Large intestine (tissue), 3 donors: ENCODE results near the gene HSPA1L. TPM values are rescaled to one million over a fixed set of nuclear protein-coding genes. Genes with fewer than 3 reads are reported as not detected.

ENCODE experiments used
- DNase-seq, 2 donors: peaks; one replicate each; pipeline versions ENCODE4 v3.0.0 to v3.0.0-alpha.2; 2013
- H3K27ac ChIP-seq: one replicate; pipeline ENCODE4 v1.5.1; 2013; ENCODE audit warnings: low read length
- H3K27me3 ChIP-seq: 2 replicates; pipeline ENCODE4 v1.6.1; 2013; ENCODE audit warnings: low read length; ENCODE audit not compliant: control insufficient read depth, insufficient read depth
- H3K36me3 ChIP-seq: 2 replicates; pipeline ENCODE4 v1.6.1; 2013; ENCODE audit warnings: low read length; ENCODE audit not compliant: control insufficient read depth, insufficient read depth
- H3K4me1 ChIP-seq: one replicate; pipeline ENCODE4 v1.6.1; 2013; ENCODE audit warnings: low read length; ENCODE audit not compliant: control insufficient read depth, insufficient read depth
- H3K4me3 ChIP-seq: one replicate; pipeline ENCODE4 v1.5.1; 2013; ENCODE audit warnings: low read length
- H3K9me3 ChIP-seq: one replicate; pipeline ENCODE4 v1.6.1; 2013; ENCODE audit warnings: mild to moderate bottlenecking, low read depth, low read length, moderate library complexity; ENCODE audit not compliant: control insufficient read depth
- WGBS: methylation state at CpG from one replicate; pipeline ENCODE4 v1.1.5; 2013; ENCODE audit warnings: low lambda C conversion rate; ENCODE audit not compliant: insufficient coverage; 5-methylcytosine and 5-hydroxymethylcytosine counted together
- polyA plus RNA-seq: library from polyadenylated mRNA; unstranded; fragments of 120-200 nt; gene quantifications from one replicate; pipeline ENCODE4 v1.2.1, GENCODE V29; 2013

Gene HSPA1L
- polyA plus RNA-seq, 1 donor: 2.8 TPM

DNA sequence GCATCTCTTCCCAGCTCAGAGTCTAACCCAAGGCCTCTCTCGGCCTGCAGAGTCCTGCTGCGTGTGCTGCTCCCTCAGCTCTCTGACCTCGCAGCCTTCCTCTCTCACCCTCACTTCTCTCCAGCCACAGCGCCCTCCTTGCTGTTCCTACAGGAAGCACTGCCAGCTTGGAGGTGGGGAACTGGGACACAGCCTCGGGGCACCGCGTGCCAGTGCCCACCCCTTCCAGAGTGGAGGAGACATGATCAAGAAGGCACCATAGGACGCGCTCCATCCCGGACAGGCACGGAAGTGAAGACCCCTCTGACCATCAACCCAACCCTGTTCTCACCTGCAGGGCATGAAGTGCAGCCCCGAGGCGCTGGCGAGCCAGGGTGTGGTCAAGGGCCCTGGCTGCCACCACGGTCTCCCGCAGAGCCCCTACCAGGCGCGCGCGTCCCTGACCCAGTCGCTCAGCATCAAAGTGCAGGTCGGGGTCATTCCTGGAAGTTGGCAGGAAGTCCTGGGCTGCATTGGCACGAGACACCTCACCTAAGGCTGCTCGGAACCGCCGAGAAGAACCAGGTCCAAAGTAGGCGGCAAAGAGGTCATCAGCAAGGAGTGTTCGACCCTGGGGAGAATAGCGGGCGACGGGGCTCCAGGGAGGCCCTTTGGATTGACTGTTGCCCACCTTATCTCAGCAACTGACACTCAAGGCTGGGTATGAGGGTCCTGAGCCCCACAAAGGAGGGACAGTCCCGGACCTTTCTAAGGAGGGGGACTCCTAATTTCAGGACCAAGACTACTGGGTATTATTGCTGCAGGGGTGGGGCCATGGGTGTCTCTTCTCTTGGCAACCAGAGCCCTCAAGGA lies 39.2 kb downstream of the HSPA1L start:
- no peak for DNase-seq
- WGBS: 100% methylated on average over 1 of the region's 32 CpGs
- H3K4me1 ChIP-seq: peaks cover 36% of the 10 kb centered on the region
- H3K27ac ChIP-seq: peak overlapping the region; percentile 95
- H3K27me3 ChIP-seq: no peaks in the 10 kb centered on the region
- peaks cover 25% of the 10 kb centered on the region for H3K36me3 ChIP-seq
- H3K4me3 ChIP-seq: peak overlapping the region; percentile 49
- H3K9me3 ChIP-seq: peaks cover 2% of the 10 kb centered on the region

DNA sequence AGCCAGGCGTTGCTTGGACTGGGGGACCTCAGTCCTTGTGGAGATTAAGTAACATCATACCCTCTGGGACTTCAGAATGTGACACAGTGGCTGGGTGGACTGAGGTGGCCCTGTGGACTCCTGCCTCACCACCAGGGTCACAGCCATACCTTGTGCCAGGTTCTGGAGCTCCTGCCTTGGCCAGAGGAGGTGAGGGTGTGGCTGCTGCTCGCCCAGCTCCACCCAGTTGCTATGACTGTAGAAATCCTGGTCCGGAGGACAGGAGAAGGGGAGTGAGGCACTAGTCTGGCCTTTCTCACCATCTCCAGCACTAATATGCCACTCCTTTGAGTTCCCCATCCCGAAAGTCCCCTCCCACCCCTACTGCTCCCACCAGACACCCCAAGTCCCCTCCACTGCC lies 39.9 kb downstream of the HSPA1L start:
- peaks cover 2% of the 10 kb centered on the region for H3K9me3 ChIP-seq
- peak overlapping the region; percentile 13 for H3K27ac ChIP-seq
- H3K36me3 ChIP-seq: peaks cover 18% of the 10 kb centered on the region
- peak; percentile 56 to 75 for DNase-seq
- H3K4me1 ChIP-seq: peaks cover 36% of the 10 kb centered on the region
- no CpG with 5 or more reads among the region's 4 CpGs for WGBS
- H3K4me3 ChIP-seq: no peak overlapping the region
- no peaks in the 10 kb centered on the region for H3K27me3 ChIP-seq

DNA sequence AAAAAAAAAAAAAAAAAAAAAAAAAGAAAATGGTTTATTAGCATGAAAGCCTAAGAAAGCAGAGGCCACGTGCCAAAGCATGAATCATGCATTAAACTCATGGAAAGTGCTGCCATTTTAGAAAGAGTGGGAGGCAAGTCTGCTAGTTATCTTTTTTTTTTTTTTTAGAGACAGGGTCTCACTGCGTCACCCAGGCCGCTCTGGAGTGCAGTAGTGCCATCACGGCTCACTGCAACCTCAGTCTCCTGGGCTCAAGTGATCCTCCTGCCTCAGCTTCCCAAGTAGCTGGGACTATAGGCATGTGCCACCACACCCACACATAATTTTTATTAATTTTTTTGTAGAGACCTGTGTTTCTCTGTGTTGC lies 43.1 kb downstream of the HSPA1L start:
- Histone ChIP-seq H3K4me3 (no peak overlapping the region), H3K27ac (no peak overlapping the region), H3K9me3 (peaks cover 2% of the 10 kb centered on the region), H3K27me3 (no peaks in the 10 kb centered on the region), H3K36me3 (no peaks in the 10 kb centered on the region), H3K4me1 (peaks cover 22% of the 10 kb centered on the region)
- WGBS: no CpG with 5 or more reads among the region's 4 CpGs
- DNase-seq: no peak

DNA sequence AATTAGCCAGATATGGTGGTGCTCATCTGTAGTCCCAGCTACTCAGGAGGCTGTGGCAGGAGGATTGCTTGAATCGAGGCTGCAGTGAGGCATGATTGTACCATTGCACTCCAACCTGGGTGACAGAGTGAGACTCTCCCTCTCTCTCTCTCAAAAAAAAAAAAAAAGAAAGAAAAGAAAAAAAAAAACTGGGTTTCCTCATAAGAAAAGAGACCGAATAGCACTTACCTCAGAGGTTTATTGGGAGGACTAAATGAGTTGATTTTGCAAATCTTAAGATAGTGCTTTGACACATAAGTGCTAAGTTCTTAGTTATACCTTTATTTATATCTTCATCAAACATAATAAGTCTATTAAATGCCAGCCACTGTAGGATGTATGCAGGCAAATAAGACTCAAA lies 44.2 kb downstream of the HSPA1L start:
- no CpG with 5 or more reads among the region's 2 CpGs for WGBS
- H3K27me3 ChIP-seq: no peaks in the 10 kb centered on the region
- no peak overlapping the region for H3K4me3 ChIP-seq
- H3K36me3 ChIP-seq: no peaks in the 10 kb centered on the region
- peaks cover 21% of the 10 kb centered on the region for H3K4me1 ChIP-seq
- no peak for DNase-seq
- peaks cover 1% of the 10 kb centered on the region for H3K9me3 ChIP-seq
- no peak overlapping the region for H3K27ac ChIP-seq

DNA sequence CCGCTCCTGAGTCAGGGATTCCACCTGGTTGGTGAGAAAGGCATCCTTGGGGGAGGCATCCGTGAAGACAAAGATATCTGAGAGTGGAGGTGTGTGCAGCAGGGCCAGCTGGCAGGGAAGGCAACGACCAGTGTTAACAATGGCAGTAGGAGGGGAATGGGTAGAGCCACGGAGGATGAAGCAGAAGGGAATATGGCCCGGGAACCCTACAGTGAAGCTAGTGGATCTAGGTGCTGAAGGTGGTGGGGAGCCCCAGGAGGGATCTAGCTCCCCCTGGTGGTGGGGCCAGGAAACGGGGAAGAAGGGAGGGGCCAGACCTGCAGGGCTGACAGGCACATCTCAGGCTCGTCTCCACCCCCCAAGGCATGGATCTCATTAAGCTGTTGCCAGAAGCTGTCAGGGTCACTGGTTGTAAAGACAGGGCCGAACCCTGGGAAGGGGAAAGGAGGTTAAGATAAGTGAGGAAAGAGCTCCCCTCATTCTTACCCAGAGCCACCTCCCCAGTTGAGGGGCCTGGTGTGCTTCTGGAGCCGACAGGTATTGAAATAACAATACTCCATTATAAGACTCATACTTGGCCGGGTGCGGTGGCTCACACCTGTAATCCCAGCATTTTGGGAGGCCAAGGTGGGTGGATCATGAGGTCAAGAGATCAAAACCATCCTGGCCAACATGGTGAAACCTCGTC lies 45.3 kb downstream of the HSPA1L start:
- WGBS: 40% methylated on average over 1 of the region's 12 CpGs
- no peak overlapping the region for H3K27ac ChIP-seq
- DNase-seq: peak; percentile 79 to 81

DNA sequence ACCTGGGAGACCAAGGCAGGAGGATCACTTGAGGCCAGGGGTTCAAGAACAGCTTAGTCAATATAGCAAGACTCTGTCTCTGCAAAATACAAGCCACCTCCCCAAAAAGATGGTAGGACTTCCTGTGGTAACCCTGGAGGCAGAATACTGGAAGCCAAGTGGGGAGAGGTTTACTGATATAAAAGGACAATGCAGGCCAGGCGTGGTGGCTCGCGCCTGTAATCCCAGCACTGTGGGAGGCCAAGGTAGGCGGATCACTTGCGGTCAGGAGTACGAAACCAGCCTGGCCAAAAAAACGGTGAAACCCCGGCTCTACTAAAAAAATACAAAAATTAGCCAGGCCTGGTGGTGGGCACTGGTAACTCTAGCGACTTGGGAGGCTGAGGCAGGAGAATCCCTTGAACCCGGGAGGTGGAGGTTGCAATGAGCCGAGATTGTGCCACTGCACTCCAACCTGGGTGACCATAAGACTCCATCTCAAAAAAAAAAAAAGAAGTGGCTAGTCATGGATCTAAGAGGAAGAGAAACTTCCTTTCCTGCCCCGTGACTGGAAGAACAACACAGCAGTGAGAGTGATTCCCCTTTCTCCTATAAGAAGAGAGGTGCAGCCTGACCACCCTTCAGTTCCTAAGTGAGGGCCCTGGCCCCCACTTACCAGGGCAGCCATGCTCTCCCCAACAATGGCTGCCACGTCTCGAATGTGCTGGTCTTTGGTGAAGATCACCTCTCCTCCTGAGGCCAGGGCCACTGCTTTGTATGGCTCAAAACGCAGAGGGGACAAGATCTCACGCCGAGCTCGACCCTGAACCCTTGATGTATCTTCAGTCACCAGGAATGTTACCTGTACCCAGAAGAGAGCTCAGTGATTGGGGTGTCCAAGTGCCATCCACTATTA lies 46.5 kb downstream of the HSPA1L start:
- no peaks in the 10 kb centered on the region for H3K27me3 ChIP-seq
- H3K9me3 ChIP-seq: no peaks in the 10 kb centered on the region
- H3K27ac ChIP-seq: no peak overlapping the region
- peaks cover 24% of the 10 kb centered on the region for H3K4me1 ChIP-seq
- no peaks in the 10 kb centered on the region for H3K36me3 ChIP-seq
- no peak overlapping the region for H3K4me3 ChIP-seq
- DNase-seq: no peak
- no CpG with 5 or more reads among the region's 18 CpGs for WGBS

More for the DNA sequence above, 45.3 kb downstream of the HSPA1L start:
- Histone ChIP-seq H3K4me3 (no peak overlapping the region), H3K36me3 (no peaks in the 10 kb centered on the region), H3K27me3 (no peaks in the 10 kb centered on the region), H3K9me3 (no peaks in the 10 kb centered on the region), H3K4me1 (peaks cover 16% of the 10 kb centered on the region)

DNA sequence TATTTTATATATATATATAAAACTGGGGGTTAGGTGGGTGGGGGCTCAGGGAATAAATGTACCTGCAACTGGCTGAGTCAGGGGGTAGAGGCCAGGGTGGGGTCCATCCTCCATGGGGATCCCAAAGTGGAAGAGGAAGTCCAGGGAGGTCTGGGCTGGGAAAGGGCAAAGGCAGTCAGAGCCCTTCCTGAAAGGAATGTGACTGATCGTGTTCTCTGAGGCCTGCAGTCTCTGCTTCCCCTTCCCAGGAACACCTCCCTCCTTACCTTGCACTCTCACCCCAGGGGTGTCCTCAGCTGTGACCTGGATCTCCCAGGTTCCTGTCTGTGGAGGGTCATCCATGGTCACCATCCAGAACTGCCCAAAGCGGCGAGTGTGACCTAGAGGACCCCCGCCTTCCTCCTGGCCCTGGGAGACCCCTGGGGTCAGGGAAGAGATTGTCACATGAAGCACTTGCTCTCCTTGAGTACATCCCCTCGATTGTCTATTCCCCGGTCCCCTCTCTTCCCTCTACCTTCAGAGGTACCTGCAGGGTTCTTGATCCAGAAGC lies 47.9 kb downstream of the HSPA1L start:
- H3K9me3 ChIP-seq: no peaks in the 10 kb centered on the region
- no CpG with 5 or more reads among the region's 6 CpGs for WGBS
- no peak overlapping the region for H3K27ac ChIP-seq
- no peaks in the 10 kb centered on the region for H3K27me3 ChIP-seq
- peak in 1 of 2 donors; percentile 31 for DNase-seq
- peaks cover 30% of the 10 kb centered on the region for H3K4me1 ChIP-seq
- H3K4me3 ChIP-seq: no peak overlapping the region
- peaks cover 9% of the 10 kb centered on the region for H3K36me3 ChIP-seq

DNA sequence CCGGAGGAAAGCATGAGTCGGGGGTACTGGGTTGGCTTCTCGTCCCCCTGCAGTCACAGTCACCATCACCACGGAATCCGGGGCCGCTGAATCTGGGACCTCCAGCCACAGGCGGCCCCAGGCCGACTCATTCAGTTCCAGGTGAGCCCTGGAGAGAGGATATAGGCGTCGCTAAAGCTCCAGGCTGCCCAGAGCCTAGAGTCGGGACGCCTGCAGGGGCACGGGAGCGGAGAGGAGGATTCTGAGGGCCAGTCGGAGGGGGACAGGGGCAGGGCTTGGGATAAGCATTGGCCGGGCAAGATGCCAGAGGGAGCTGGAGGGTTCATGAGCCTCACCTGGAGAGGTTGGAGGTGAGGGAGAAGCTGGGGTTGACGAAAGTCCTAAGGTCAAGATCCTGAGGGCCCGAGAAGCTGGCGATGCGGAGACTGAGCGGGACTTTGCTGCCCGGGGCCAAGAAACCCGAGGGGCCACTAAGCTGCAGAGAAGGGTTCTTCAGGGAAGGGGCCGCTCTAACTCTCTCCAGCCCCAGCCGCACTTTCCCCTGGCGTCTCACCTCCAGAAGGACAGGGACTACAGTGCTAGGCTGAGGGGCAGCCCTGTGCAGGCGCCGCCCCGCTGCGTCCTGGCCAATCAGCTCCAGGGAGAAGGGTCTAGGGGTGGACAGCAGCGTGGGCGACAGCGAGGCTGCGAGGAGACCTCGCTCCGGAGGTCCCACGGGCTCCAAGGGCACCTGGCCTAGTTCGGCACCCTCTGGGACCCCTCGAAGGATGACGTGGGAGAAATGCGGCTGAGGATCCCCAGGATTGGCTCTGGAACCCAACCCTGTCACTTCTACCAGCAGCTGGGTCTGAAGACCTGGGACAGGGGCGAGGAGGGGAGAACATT lies 48.9 kb downstream of the HSPA1L start:
- DNase-seq: peak in 1 of 2 donors; percentile 78
- 19% methylated on average over 3 of the region's 42 CpGs for WGBS
- H3K4me3 ChIP-seq: peak overlapping the region; percentile 49

DNA sequence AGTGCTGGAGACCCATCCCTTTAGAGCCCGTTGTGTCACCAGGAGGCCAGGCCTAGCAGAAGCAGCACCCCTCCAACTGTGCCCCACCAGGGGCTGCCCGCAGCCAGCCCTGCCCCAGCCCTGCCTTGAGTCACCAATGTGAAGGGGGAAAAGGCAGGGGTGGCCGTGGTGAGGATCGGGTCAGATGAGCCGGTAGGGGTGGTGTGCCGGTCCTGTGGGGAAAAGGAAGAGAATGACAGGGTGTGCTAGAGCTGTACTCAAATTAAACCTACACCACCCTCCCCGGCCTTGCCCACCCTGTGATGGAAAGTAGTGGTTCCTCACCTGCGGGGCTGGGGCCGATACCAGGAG lies 49.5 kb downstream of the HSPA1L start:
- Histone ChIP-seq H3K4me1 (peaks cover 41% of the 10 kb centered on the region), H3K36me3 (peaks cover 20% of the 10 kb centered on the region), H3K9me3 (no peaks in the 10 kb centered on the region), H3K27ac (peak overlapping the region; percentile 19), H3K27me3 (no peaks in the 10 kb centered on the region), H3K4me3 (peak overlapping the region; percentile 49)
- DNase-seq: no peak
- no CpG with 5 or more reads among the region's 9 CpGs for WGBS

More for the DNA sequence above, 48.9 kb downstream of the HSPA1L start:
- H3K9me3 ChIP-seq: no peaks in the 10 kb centered on the region
- peaks cover 19% of the 10 kb centered on the region for H3K36me3 ChIP-seq
- H3K27ac ChIP-seq: peak overlapping the region; percentile 19
- peaks cover 36% of the 10 kb centered on the region for H3K4me1 ChIP-seq
- no peaks in the 10 kb centered on the region for H3K27me3 ChIP-seq
